Rectal smooth muscle tissue (tissue), 1 donor: ENCODE data around the gene KNTC1.

Experiments
- H3K27ac ChIP-seq: one replicate; pipeline ENCODE4 v1.7.0; 2013; ENCODE audit warnings: low read depth, low read length, inconsistent platforms
- H3K27me3 ChIP-seq: one replicate; pipeline ENCODE4 v1.7.0; 2013; ENCODE audit warnings: low read length; ENCODE audit not compliant: control insufficient read depth, insufficient read depth
- H3K36me3 ChIP-seq: one replicate; pipeline ENCODE4 v1.7.0; 2013; ENCODE audit warnings: low read length; ENCODE audit not compliant: control insufficient read depth, insufficient read depth
- H3K4me1 ChIP-seq: one replicate; pipeline ENCODE4 v1.7.0; 2013; ENCODE audit warnings: low read length; ENCODE audit not compliant: control insufficient read depth, insufficient read depth
- H3K4me3 ChIP-seq: one replicate; pipeline ENCODE4 v1.7.0; 2013; ENCODE audit warnings: low read length
- H3K9ac ChIP-seq: one replicate; pipeline ENCODE4 v1.7.0; 2013; ENCODE audit warnings: low read length

The KNTC1 gene

GRCh38 chr12:122669397-122670070 lies 142.5 kb downstream of the KNTC1 start:
- no peaks in the 10 kb centered on the region for H3K27me3 ChIP-seq
- no peak overlapping the region for H3K27ac ChIP-seq
- H3K36me3 ChIP-seq = no peaks in the 10 kb centered on the region
- no peaks in the 10 kb centered on the region for H3K4me1 ChIP-seq
- H3K4me3 ChIP-seq = no peak overlapping the region
- no peak overlapping the region for H3K9ac ChIP-seq

- Histone ChIP-seq H3K4me1 (no peaks in the 10 kb centered on the region), H3K27me3 (no peaks in the 10 kb centered on the region), H3K9ac (no peak overlapping the region), H3K27ac (no peak overlapping the region), H3K4me3 (no peak overlapping the region), H3K36me3 (no peaks in the 10 kb centered on the region)
These were observed 145.5 kb downstream of the KNTC1 start for GRCh38 chr12:122672515-122672914.
